Activated gamma-delta T cell treated with anti-CD3 and anti-CD28 coated beads, Interleukin-2, amount 50 U/mL, for 16 hours (primary cell): Measurements from ENCODE around the gene BICRA.
"Not testable (repeated sequence)": the region's sequence is repeated elsewhere in the genome, so short reads cannot be mapped to it uniquely, and the experiment has no call there.

Experiments used
- DNase-seq: peaks from one replicate; pipeline ENCODE4 v3.0.0-alpha.2; 2020; ENCODE audit warnings: low read depth

BICRA gene

DNA sequence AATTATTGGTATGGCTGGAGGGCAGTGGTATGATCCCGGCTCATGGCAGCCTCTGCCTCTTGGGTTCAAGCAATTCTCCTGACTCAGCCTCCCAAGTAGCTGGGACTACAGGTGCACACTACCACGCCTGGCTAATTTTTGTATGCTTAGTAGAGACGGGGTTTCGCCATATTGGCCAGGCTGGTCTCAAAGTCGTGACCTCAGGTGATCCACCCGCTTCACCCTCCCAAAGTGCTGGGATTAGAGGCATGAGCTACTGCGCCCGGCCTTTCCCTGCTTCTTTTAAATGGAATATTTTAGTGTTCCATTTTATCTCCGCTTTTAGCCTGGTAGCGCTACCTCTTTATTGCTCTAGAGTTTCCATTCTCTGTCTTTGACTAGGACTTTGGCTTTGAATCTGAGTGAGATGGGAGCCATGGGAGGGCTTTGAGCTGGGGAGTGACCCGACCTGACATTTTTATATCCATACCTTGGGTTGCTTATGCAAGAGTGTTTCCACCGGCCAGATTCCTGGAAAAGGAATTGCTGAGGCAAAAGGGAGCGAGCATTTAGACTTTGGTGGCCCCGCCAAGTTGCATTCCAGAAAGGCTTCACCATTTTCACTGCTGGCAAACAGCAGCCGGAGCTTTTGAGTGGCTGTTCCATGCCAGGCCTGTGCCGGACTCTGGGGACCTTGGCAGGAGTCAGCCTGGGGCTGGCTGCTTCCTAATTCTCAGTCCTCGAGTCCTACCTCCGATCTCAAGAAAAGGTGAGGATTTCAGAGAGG is 22.9 kb downstream of the BICRA start:
- DNase-seq = no peak

DNA sequence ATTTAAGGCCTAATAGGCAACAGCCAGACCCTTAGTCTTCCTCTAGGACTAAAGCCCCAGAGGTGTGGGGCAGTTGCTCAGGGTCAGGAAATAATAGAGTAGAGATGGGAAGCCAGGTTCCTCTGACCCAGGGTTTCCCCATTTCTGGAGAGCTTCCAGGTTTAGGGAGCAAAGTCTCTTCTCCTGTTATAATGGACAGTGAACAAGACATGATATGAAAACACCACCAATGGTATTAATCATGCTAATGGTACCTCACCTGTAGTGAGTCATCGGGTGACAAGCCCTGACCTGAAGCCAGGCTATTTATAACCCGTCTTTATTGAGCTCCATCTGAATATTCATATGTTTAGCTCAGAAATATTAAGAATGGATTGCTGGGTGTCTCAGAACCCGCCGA is 24.6 kb downstream of the BICRA start:
- no peak for DNase-seq

DNA sequence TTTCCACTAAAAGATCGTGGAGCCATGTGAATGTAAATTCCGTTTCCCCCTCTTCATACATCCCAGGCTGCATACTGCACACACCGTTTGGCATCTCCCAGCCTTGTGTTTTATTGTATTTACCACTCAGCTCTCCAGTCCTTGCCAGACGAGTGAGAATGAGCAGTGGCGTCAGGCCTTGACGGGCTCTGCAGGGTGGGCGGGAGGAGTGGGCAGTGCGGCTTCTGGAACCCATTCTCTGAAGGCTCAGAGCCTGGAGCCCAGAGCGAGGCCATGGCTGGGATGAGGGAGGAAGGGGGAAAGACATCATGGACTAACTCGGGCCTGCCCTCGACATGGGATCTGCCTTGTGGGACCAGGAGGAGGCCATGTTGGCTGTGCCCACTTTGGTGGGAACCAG is 25.1 kb downstream of the BICRA start:
- DNase-seq = no peak

DNA sequence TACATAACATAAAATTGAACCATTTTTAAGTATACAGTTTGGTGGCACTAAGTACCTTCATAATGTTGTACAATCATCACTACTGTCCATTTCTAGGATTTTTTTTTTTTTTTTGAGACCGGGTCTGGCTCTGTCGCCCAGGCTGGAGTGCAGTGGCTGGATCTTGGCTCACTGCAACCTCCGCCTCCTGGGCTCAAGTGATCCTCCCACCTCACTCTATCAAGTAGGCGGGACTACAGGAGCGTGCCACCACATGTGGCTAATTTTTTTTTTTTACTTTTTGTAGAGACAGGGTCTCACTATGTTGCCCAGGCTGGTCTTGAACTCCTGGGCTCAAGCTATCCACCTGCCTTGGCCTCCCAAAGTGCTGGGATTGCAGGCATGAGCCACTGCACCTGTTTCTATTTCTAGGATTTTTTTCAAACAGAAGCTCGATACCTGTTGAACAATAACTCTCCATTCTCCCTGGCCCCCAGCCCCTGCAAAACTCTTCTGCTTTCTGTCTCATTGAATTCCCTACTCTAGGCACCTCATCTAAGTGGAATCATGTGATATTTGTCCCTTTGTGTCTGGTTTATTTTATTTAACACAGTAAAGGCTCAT is 26.3 kb downstream of the BICRA start:
- DNase-seq = not testable (repeated sequence)

DNA sequence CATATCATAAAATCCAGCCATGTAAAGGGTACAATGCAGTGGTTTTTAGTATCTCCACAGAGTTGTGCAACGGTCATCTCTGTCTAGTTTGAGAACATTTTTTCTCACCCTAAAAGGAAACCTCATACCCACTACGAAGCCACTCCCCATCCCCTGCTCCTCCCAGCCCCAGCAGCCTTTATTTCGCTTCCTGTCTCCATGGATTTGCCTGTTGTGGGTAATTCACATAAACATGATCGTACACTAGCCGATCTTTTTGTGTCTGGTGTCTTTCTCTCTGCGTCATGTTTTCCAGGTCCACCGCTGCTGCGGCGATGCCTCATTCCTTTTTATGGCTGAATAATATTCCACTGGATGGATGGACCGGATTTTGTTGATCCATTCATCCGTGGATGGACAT is 28.6 kb downstream of the BICRA start:
- DNase-seq = no peak

DNA sequence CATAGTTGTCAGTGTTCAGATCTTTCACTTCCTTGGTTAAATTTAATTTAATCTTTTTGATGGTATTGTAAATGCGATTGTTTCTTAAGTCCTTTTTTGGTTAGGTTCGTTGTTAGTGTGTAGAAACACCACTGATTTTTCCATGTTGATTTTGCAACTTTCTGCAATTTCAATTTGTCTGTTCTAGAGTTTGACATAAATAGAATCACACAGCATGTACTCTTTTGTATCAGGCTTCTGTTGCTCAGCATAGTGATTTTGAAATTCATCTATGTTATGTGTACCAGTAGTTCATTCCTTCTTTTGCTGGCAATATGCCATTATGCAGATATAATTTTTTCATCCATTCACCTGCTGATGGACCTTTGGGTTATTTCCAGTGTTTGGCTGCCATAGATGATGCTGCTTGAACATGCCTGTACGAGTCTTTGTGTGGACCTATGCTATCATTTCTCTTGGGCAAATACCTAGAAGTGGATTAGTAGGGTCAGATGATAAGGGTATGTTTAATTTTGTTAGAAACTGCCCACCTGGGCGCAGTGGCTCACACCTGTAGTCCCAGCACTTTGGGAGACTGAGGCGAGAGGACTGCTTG is 33.1 kb downstream of the BICRA start:
- DNase-seq = no peak

DNA sequence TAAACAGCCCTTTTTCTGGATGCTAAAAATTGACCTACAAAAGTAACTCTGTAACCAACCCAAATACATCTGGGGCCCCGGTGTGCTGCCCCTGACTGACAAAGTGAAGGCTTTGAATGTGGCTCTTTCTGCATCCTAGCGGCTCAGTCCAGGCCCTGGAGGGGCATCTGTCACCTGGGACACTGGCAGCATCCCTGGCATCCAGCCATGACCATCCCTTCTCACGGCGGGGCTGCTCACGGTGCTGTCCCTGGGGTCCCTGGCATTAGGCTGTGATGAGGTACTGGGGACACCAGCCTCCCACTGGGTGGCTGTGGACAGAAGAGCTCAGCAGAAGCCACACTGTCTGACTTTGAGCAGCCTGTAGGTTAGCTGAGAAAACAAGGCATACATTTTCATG is 34.3 kb downstream of the BICRA start:
- no peak for DNase-seq

DNA sequence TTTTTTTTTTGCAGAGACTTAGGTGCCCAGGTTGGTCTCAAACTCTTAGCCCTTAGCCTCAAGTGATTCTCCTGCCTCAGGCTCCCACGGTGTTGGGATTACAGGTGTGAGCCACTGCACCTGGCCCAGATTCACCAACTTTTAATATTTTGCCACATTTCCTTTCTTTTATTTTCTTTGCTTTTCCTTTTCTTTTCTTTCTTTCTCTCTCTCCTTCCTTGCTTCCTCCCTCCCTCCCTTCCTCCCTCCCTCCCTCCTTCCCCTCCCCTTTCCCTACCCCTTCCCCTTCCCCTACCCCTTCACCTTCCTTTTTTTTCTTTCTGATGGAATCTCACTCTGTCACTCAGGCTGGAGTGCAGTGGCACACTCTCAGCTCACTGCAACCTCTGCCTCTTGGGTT is 35.3 kb downstream of the BICRA start:
- DNase-seq = no peak

DNA sequence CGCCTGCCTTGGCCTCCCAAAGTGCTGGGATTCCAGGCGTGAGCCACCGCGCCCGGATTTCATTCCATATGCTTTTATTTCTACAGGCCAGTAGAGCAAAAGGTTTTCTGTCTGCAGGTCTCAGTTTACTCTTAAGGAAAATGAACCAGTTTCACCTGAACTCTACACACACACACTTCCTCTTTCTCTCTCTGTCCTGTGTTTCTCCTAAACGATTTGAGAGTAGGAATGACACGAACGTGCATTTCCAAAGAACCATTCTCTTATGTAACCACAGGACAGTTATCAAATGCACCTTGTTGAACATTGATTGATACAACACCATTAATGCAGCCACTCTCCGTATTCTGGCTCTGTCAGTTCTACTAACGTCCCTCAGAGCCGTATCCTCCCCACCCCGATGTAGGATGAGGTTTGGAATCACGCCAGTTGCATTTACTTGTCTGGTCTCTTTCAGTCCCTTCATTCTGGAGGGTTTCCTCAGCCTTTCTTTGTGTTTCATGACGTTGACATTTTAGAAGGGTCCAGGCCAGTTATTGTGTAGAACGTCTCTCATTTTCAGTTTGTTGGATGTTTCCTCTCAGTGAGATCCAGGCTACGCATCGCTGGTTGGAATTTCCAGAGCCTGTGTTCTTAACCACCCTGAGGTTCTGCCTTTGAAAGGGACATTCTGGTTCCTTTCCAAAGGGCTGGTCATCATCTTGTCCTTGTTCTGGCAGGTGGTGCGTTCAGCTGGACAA is 36.0 kb downstream of the BICRA start:
- no peak for DNase-seq

DNA sequence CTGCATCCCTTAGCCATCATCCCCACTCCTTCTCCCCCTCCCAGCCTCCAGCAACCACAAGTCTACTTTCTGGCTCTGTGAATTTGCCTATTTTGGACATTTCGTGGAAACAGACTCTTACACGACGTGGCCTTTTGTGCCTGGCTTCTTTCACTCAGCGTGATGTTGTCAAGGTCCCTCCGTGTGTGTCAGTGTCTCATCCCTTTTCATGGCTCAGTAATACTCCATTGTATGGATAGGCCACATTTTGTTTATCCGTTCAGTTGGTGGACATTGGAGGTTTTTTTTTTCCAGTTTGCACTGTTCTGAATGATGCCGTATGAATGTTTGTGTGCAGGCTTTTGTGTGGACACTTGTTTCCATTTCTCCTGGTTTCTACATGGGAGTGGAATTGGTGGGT is 38.0 kb downstream of the BICRA start:
- DNase-seq = no peak

DNA sequence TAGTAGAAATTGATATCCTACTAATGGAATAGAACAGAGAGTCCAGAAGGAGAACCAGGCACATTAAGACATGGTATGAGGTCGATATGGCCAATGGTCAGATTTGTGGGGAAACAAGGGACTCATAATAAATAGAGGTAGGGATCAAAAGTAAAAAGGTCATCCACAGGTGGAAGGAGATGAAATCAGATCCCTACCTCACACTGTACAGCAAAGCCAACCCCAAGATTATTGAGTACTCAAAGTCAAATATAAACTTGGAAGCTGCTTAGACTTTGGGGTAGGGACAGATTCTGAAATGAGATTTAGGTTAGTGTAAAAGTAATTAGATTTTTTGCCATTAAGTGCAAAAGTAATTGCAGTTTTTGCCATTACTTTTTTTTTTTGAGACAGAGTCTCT is 40.7 kb downstream of the BICRA start:
- no peak for DNase-seq

DNA sequence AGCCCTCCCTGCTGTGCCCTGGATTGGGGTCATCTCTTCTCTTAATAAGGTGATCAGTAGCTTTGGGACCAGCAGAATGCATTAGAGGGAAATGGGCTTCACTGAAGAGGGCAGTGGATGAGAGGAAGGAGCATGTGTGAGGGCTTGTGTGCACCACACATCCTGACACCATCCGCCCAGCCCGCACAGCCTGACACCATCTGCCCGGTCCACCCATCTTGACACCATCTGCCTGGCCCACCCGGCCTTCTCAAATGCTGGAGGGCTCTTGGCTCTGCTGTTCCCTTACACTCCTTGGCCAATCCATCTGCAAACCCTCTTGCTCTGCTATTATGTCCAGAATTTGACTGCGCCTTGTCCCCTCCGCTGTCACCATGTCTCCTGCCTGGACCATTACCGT is 41.8 kb downstream of the BICRA start:
- no peak for DNase-seq

DNA sequence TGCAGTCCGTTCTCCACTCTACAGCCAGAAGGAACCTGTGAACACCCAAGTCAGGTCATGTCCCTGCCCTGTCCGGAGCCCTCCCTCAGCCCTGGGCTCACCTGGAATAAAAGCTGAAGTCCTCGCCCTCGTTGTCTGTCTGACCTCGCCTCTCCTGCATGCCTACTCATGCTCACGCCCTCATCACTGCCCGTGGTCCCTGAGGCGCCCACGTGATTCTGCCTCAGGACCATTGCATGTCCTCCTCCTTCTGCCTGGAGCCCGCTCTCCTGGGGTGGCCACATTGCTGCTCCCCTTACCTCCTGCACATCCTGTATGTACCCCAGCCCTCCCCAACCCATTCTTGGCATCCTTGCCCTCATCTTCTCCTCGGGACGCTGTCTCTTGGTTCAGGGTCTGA is 42.2 kb downstream of the BICRA start:
- no peak for DNase-seq

DNA sequence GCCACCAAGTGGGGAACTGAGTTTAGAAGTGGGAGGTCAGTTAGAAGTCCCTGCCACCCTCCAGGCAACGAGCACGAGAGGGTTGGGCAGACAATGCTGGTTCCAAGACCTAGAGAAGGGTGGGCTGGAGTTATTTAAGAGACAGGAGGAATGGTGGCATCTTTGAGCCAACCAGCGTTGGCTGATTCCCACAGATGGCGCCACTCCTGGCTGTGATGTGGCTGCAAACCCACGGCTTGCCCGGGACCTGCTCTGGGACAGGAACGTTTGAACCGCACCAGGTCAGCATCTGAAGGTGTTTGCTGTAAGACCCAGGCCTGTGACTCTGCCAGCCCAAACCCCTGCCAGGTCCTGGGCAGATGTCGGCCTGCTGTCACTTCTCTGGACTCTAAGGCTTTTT is 42.8 kb downstream of the BICRA start:
- DNase-seq = no peak

DNA sequence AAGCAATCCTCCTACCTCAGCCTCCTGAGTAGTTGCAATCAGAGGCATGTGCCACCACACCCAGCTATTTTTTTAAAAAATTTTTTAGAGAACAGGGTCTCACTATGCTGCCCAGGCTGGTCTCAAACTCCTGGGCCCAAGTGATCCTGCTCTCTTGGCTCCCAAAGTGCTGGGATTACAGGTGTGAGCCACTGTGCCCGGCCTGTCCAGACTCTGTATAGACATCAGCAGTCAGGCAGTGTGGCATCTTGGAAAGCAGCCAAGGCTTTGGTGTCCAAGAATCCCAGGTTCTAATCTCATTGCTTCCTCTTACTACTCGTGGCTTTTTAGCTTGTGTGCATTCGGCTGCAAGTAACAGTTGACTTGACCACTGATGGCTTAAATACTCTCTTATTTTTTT is 43.4 kb downstream of the BICRA start:
- no peak for DNase-seq

DNA sequence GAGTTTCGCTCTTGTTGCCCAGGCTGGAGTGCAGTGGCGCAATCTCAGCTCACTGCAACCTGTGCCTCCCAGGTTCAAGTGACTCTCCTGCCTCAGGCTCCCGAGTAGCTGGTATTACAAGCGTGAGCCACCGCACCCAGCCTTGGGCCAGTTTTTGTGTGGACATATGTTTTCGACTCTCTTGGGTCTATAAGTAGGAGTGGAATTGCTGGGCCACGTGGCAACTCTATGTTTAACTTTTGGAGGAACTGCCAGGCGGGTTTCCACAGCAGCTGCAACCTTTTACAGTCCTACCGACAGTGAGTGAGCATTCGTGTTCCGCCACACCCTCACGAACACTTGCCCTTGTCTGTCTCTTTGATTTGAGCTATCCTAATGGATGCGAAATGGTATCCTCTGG is 44.9 kb downstream of the BICRA start:
- no peak for DNase-seq

DNA sequence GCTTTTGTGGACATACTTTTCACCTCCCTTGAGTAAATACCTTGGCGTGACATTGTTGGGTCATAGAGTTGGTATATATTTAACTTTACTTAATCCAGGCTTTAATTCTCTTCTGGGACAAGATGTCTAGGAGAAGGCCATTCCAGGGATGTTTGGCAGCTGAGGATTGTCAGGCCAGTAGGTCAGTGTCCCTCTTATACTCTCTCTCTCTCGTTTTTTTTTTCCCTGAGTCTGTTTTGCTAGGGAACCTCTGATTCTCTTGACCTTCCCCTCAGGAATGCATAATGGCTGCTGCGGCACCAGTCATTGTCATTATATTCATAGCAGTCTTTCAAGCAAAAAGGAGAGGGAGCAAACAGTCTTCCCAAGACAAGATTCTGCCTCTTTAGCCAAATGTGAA is 48.8 kb downstream of the BICRA start:
- no peak for DNase-seq

DNA sequence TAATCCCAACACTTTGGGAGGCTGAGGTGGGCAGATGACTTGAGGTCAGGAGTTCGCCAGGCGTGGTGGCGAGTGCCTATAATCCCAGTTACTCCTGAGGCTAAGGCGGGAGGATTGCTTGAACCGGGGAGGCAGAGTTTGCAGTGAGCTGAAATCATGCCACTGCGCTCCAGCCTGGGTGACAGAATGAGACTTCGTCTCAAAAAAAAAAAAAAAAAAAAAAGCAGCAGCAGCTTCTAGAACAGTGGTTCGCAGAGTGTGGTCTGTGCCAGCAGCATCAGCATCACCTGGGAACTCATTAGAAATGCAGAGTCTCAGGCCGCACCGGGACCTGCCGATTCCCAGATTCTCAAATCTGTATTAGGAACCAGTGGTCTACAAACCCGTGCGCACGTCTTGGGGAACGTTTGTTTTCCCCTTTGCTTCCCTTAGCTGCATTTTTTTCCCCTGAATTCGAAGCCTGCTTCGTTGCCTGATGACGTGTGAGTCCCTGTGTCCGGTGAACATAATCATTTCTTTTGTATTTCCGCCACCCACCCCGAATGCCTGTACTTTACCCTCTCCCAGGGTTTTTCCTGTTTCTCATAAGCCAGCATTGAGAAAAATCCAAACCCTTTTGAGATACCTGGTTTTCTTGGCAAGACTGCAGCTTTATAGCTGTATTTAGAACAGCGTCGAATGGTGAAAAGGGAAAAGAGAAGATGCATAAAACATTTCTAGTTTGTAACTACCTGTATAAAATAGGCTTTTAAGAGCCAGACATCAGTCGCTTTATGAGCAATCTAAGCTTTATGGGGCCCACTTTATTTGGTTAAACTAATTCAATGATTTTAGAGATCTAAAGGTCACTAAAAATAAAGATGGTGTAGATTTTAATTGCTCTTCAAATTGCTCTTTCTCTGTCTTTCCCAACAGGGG is 49.8 kb downstream of the BICRA start:
- no peak for DNase-seq

DNA sequence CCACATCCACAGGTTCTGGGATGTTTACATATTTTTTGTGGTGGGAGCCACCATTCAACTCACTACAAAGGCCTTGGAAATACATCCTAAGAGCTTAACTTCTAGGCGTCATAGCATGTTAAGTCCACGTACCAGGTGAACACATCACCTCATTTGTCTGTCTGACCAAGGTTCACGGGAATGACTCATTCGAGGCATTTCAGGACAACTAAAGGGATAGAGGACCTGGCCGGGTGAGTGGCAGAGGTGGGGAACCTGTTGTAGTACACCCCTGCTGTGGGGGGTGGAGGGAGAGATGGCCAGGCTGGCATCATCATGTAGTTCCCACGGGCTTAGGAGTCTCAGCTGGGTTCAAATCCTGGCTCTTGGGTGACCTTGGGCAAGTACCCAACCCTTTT is 51.5 kb downstream of the BICRA start:
- no peak for DNase-seq

DNA sequence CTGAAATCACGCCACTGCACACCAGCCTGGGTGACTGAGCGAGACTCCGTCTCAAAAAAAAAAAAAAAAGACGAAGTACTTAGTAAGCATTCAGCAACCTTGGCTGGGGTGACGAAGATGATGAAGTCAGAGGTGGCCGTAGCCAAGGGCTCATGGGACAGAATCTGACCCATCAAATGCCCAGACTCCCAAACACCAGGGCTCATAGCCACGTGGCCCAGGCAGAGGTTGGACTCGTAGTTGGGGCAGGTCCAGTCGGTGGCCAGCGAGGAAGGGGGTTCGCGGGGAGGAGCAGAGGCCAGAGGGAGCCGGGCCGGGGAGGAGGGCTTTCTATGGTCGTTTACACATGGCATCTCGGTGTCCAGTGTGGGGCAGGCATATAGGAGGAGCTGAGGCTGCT is 52.2 kb downstream of the BICRA start:
- no peak for DNase-seq

DNA sequence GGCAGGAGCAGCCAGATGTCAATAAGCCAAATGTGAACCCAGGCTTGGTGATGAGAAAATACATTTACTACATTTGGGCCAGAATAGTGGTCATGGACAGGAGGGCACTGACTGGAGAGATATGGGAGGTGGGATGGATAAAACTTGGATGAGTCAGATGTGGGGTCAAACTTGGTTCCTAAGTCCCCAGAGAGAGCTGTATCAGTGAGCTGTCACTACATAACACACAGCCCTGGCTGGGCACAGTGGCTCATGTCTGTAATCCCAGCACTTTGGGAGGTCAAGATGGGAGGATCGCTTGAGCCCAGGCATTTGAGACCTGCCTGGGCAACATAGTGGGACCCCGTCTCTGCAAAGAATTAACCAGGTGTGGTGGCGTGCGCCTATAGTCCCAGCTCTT is 52.7 kb downstream of the BICRA start:
- DNase-seq = no peak

DNA sequence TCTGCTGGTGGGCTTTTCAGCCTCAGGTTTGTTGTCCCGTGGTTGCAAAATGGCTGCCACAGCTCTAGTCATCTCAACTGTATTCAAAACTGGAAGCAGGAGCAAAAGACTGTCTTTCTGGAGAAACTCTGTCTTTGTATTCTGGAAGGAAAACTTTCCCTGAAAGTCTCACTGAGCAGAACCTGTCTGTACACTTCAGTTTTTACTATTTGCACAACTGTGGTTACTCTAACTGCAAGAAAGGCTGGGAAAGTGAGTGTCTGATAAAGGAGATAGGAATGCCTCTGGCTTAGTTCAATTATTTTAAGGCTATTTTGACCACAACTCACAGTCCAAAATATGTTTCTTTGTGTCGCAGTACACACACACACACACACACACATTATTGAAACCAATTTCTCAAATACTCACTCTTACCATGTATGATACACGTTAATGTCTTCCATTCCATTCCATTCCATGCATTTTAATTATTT is 54.5 kb downstream of the BICRA start:
- DNase-seq = no peak
